H9 (cell line): Measurements from ENCODE around the gene ARL13B. TPM values are rescaled to one million over a fixed set of nuclear protein-coding genes. Genes with fewer than 3 reads are reported as not detected.

Source experiments
- DNase-seq: peaks from one replicate; pipeline ENCODE4 v3.0.0-alpha.2; 2017
- H2AFZ ChIP-seq: one replicate; pipeline ENCODE4 v1.6.1; 2013; ENCODE audit warnings: mild to moderate bottlenecking, low read length, control low read depth, moderate library complexity
- H2AK5ac ChIP-seq: 2 replicates; pipeline ENCODE4 v1.6.1; 2013; ENCODE audit warnings: low read length, control low read depth, mixed read lengths; ENCODE audit not compliant: insufficient read length
- H2BK120ac ChIP-seq: one replicate; pipeline ENCODE4 v1.6.1; 2013; ENCODE audit warnings: low read depth, mild to moderate bottlenecking, low read length, control low read depth, inconsistent platforms; ENCODE audit not compliant: poor library complexity, severe bottlenecking
- H2BK12ac ChIP-seq: 2 replicates; pipeline ENCODE4 v1.6.1; 2013; ENCODE audit warnings: low read length, control low read depth, mixed read lengths, low read depth; ENCODE audit not compliant: insufficient read length
- H2BK15ac ChIP-seq: 2 replicates; pipeline ENCODE4 v1.6.1; 2013; ENCODE audit warnings: low read depth, low read length, control low read depth
- H2BK20ac ChIP-seq: one replicate; pipeline ENCODE4 v1.6.1; 2013; ENCODE audit warnings: low read depth, mild to moderate bottlenecking, low read length, control low read depth, inconsistent platforms; ENCODE audit not compliant: poor library complexity, severe bottlenecking
- H2BK5ac ChIP-seq: 2 replicates; pipeline ENCODE4 v1.6.1; 2013; ENCODE audit warnings: low read length, control low read depth, mixed read lengths; ENCODE audit not compliant: insufficient read length
- H3K14ac ChIP-seq: 2 replicates; pipeline ENCODE4 v1.6.1; 2013; ENCODE audit warnings: low read length, control low read depth; ENCODE audit not compliant: insufficient read depth
- H3K18ac ChIP-seq: 2 replicates; pipeline ENCODE4 v1.6.1; 2013; ENCODE audit warnings: low read depth, mild to moderate bottlenecking, mixed read lengths, low read length, control low read depth; ENCODE audit not compliant: insufficient read length
- H3K23ac ChIP-seq: 2 replicates; pipeline ENCODE4 v1.6.1; 2013; ENCODE audit warnings: low read length, control low read depth, mixed read lengths, low read depth; ENCODE audit not compliant: insufficient read length
- H3K23me2 ChIP-seq: 2 replicates; pipeline ENCODE4 v1.6.1; 2013; ENCODE audit warnings: low read depth, mild to moderate bottlenecking, mixed read lengths, low read length, control low read depth; ENCODE audit not compliant: insufficient read length, poor library complexity, severe bottlenecking
- H3K27ac ChIP-seq: 2 replicates; pipeline ENCODE4 v1.5.1; 2013; ENCODE audit warnings: low read length, control low read depth, mixed read lengths, low read depth; ENCODE audit not compliant: insufficient read length
- H3K27me3 ChIP-seq: 2 replicates; pipeline ENCODE4 v1.6.1; 2013; ENCODE audit warnings: low read length, control low read depth, inconsistent platforms; ENCODE audit not compliant: insufficient read depth
- H3K4ac ChIP-seq: 2 replicates; pipeline ENCODE4 v1.6.1; 2013; ENCODE audit warnings: low read depth, mild to moderate bottlenecking, control low read depth, inconsistent platforms, low read length, moderate library complexity
- H3K4me1 ChIP-seq: 2 replicates; pipeline ENCODE4 v1.6.1; 2013; ENCODE audit warnings: low read length, control low read depth, inconsistent platforms; ENCODE audit not compliant: insufficient read depth
- H3K4me2 ChIP-seq: 2 replicates; pipeline ENCODE4 v1.6.1; 2013; ENCODE audit warnings: low read length, control low read depth, mixed read lengths; ENCODE audit not compliant: insufficient read length, insufficient read depth
- H3K56ac ChIP-seq: 2 replicates; pipeline ENCODE4 v1.6.1; 2013; ENCODE audit warnings: low read depth, mild to moderate bottlenecking, mixed read lengths, low read length, control low read depth; ENCODE audit not compliant: insufficient read length
- H3K79me1 ChIP-seq: 2 replicates; pipeline ENCODE4 v1.6.1; 2013; ENCODE audit warnings: low read depth, mild to moderate bottlenecking, moderate library complexity, low read length, control low read depth, inconsistent platforms; ENCODE audit not compliant: insufficient read depth, poor library complexity, severe bottlenecking
- H3K79me2 ChIP-seq: 2 replicates; pipeline ENCODE4 v1.6.1; 2013; ENCODE audit warnings: low read length, control low read depth, inconsistent platforms; ENCODE audit not compliant: insufficient read depth
- H3K9ac ChIP-seq: 2 replicates; pipeline ENCODE4 v1.6.1; 2013; ENCODE audit warnings: low read length, control low read depth, mixed read lengths; ENCODE audit not compliant: insufficient read length; ENCODE audit errors: extremely low read depth
- H3K9me3 ChIP-seq: one replicate; pipeline ENCODE4 v1.6.1; 2013; ENCODE audit warnings: low read depth, low read length, inconsistent platforms; ENCODE audit not compliant: control insufficient read depth
- H3T11ph ChIP-seq: one replicate; pipeline ENCODE4 v1.6.1; 2013; ENCODE audit warnings: mild to moderate bottlenecking, low read length, control low read depth, inconsistent platforms
- H4K20me1 ChIP-seq: one replicate; pipeline ENCODE4 v1.6.1; 2013; ENCODE audit not compliant: control insufficient read depth, insufficient read length, insufficient read depth
- H4K5ac ChIP-seq: 2 replicates; pipeline ENCODE4 v1.6.1; 2013; ENCODE audit warnings: low read depth, mild to moderate bottlenecking, mixed read lengths, low read length, control low read depth; ENCODE audit not compliant: insufficient read length
- H4K8ac ChIP-seq: replicated peaks from 2 replicates; pipeline ENCODE4 v1.6.1; 2013; ENCODE audit warnings: low read length, control low read depth, mixed read lengths, low read depth; ENCODE audit not compliant: insufficient read length
- H4K91ac ChIP-seq: 2 replicates; pipeline ENCODE4 v1.6.1; 2013; ENCODE audit warnings: low read depth, mild to moderate bottlenecking, moderate library complexity, mixed read lengths, low read length, control low read depth; ENCODE audit not compliant: insufficient read length
- H3K27ac Mint-ChIP-seq, 3 experiments: 2 replicates in 2 of 3; 3 replicates in 1 of 3; pipeline ENCODE4 v1.8.0; 2020 to 2021; ENCODE audit warnings: mixed read lengths in 3 of 3, mild to moderate bottlenecking in 1 of 3, moderate library complexity in 1 of 3
- H3K27me3 Mint-ChIP-seq: 2 replicates; pipeline ENCODE4 v1.8.0; 2021; ENCODE audit warnings: low read depth, mild to moderate bottlenecking, moderate library complexity, mixed read lengths
- H3K36me3 Mint-ChIP-seq, 3 experiments: 2 replicates in 2 of 3; 3 replicates in 1 of 3; pipeline ENCODE4 v1.8.0; 2020 to 2021; ENCODE audit warnings: low read depth in 3 of 3, mixed read lengths in 3 of 3; ENCODE audit not compliant: insufficient read depth in 1 of 3
- H3K4me1 Mint-ChIP-seq, 2 experiments: 2 replicates each; pipeline ENCODE4 v1.8.0; 2020; ENCODE audit warnings: mixed read lengths in 2 of 2
- H3K4me3 Mint-ChIP-seq, 2 experiments: 2 replicates in 1 of 2; 3 replicates in 1 of 2; pipeline ENCODE4 v1.8.0; 2020 to 2021; ENCODE audit warnings: mild to moderate bottlenecking in 2 of 2, mixed read lengths in 2 of 2, moderate library complexity in 1 of 2
- H3K9me3 Mint-ChIP-seq, 2 experiments: 2 replicates in 1 of 2; 3 replicates in 1 of 2; pipeline ENCODE4 v1.8.0; 2020; ENCODE audit warnings: mild to moderate bottlenecking in 2 of 2, mixed read lengths in 2 of 2, moderate library complexity in 1 of 2
- CTCF ChIP-seq: fragments of 200-600 bp; sonication (generic); conservative IDR thresholded peaks from 3 replicates; pipeline ENCODE4 v1.8.0; 2021; ENCODE audit warnings: antibody characterized with exemption, mild to moderate bottlenecking
- WGBS: extraction: QIAGEN DNeasy Blood & Tissue Kit; methylation state at CpG from one replicate; pipeline ENCODE4 v1.1.7; 2013; ENCODE audit warnings: missing lambda C conversion rate, low lambda C conversion rate, mixed read lengths; ENCODE audit not compliant: insufficient read length; ENCODE audit errors: extremely low coverage; 5-methylcytosine and 5-hydroxymethylcytosine counted together
- total RNA-seq: library from RNA; stranded (reverse); gene quantifications from 2 replicates; pipeline ENCODE4 v1.2.1, GENCODE V29; 2021

Gene ARL13B
- total RNA-seq, 1 experiment from 2014 or later, result 7.9 TPM

DNA sequence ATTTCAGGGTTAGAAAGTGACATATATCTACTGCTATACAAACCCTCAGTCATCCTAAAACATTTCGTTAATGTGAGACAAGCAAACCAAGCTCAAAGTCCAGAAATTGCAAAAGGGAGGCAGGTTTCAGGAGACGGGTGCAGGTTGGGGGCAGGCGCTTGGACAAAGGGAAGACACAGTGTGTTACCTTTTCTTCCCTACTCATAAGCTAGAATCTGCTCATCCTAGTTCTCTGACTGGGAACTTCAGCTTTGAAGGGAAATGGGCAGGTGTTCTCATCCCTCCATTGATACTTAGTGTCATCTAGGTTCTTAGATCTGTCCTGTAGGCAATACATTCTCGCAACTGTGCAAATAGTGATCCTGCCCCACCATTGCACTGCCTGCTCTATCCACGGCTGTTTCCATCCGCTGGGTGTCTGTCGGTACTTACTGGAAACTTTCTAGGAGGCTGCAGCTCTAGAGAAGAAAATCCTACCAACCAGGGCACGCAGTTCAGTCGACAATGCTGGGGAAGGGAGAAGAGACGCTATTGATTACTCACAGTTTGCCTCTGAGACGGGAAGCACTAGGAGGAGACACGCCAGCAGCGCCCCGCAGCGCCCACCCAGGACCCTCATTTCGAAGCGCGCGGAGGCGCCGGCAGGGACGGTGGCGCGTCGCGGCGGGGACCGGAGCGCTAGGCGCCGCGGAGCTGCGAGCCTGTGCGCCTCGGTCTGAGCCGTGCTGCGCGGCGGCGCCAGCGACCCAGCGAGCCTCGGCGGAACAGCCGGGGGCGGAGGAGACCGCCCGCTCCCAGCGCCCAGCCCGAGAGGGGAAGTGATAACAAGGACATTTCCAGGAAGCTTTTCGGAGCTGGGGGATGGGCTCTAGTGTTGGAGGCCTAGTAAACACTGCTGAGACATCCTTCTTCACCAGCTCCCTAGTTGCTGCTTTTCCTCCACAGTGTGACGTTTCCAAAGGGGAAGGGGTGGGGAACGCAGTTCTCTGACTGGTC lies 6.5 kb upstream of the ARL13B start, which contains the start of gene PROS1:
TSS of gene PROS1 (minus strand) at position 766 of the 996 bp plus-strand sequence. CDS start at position 619, 147 bp downstream.
- H2AK5ac ChIP-seq, result no peak within 1 kb of the TSS
- TF ChIP-seq CTCF, result no peak
- H3K14ac ChIP-seq, result peak within 1 kb of the TSS; percentile 14; the same call in 1 of the 2 replicates
- Mint-ChIP-seq H3K4me1 (peaks cover 9 to 12% of the 10 kb centered on the region in 2 experiments), H3K9me3 (no peaks in the 10 kb centered on the region; a peak in 2 of 5 replicates), H3K27ac (peak within 1 kb of the TSS in 1 of 3 experiments; percentile 51; a peak in 1 of 7 replicates), H3K36me3 (no peaks in the 10 kb centered on the region), H3K27me3 (peaks cover 35% of the 10 kb centered on the region), H3K4me3 (peak within 1 kb of the TSS; percentile 68 to 83)
- H3K23ac ChIP-seq, result no peak within 1 kb of the TSS
- no peak within 1 kb of the TSS for H3K56ac ChIP-seq
- peak; percentile 66 for DNase-seq
- no peaks in the 10 kb centered on the region for H4K20me1 ChIP-seq
- H2AFZ ChIP-seq, result peak within 1 kb of the TSS; percentile 74
- H3K79me2 ChIP-seq, result no peaks in the 10 kb centered on the region
- H4K8ac ChIP-seq, result no peak within 1 kb of the TSS
- peak within 1 kb of the TSS; percentile 49 for H3K9ac ChIP-seq
- no peak within 1 kb of the TSS for H3K4ac ChIP-seq
- no peaks in the 10 kb centered on the region for H3K23me2 ChIP-seq
- no peak within 1 kb of the TSS for H2BK120ac ChIP-seq
- H3T11ph ChIP-seq, result no peak within 1 kb of the TSS
- H3K27me3 ChIP-seq, result no peaks in the 10 kb centered on the region; the same call in 1 of the 2 replicates
- H3K18ac ChIP-seq, result no peak within 1 kb of the TSS
- no peaks in the 10 kb centered on the region for H3K4me1 ChIP-seq
- no peak within 1 kb of the TSS for H2BK12ac ChIP-seq
- peak within 1 kb of the TSS; percentile 83 for H3K4me2 ChIP-seq
- H3K9me3 ChIP-seq, result no peaks in the 10 kb centered on the region
- H3K79me1 ChIP-seq, result no peaks in the 10 kb centered on the region
- WGBS, result no CpG with 5 or more reads among the region's 53 CpGs
- no peak within 1 kb of the TSS for H4K5ac ChIP-seq
- no peak within 1 kb of the TSS for H4K91ac ChIP-seq
- H3K27ac ChIP-seq, result no peak within 1 kb of the TSS
- H2BK20ac ChIP-seq, result no peak within 1 kb of the TSS
- no peak within 1 kb of the TSS for H2BK15ac ChIP-seq
- no peak within 1 kb of the TSS for H2BK5ac ChIP-seq
